ENCODE measurements around the gene NFRKB. TPM values are rescaled to one million over a fixed set of nuclear protein-coding genes. Genes with fewer than 3 reads are reported as not detected.

NFRKB gene
- total and polyA plus RNA-seq, 2 donors (not counting 3 experiments of a cell fraction or from before 2014, with no cell fraction given) = 21.7 to 30.6 TPM

- intact Hi-C loops (cut with micrococcal nuclease) (no loop called here), dilution Hi-C loops (cut with MboI; ENCODE audit: extremely low pct_ligation_motif_present, low sequenced_read_pairs) (no loop called here)
- ChIA-PET CTCF (no interaction called here), POLR2A (no interaction called here)
- Histone ChIP-seq H3K9me1 (replicated peaks; ENCODE audit: control insufficient read depth, extremely low read depth, insufficient read depth, low read length) (no peaks in the 10 kb centered on the region), H3K9me3 (replicated peaks; ENCODE audit: control insufficient read depth, insufficient read depth, low read length) (no peaks in the 10 kb centered on the region), H3K9ac (replicated peaks; ENCODE audit: extremely low read depth, insufficient read depth, low read length) (no peak overlapping the region), H3K4me1 (ENCODE audit: control insufficient read depth, extremely low read depth, insufficient read depth, low read length) (no peaks in the 10 kb centered on the region), H4K20me1 (replicated peaks; ENCODE audit: control insufficient read depth, extremely low read depth, insufficient read depth, low read length) (no peaks in the 10 kb centered on the region), H3K4me3 (replicated peaks in 1 of 3; ENCODE audit: insufficient read depth in 1 of 3, low read depth in 1 of 3, low read length in 3 of 3) (no peak overlapping the region), H3K27me3 (ENCODE audit: control insufficient read depth in 2 of 2, insufficient read depth in 2 of 2, low read length in 2 of 2) (no peaks in the 10 kb centered on the region), H3K79me2 (ENCODE audit: control insufficient read depth, insufficient read depth, low read length) (no peaks in the 10 kb centered on the region), H3K4me2 (ENCODE audit: insufficient read depth, low read length) (no peak overlapping the region), H3K27ac (ENCODE audit: insufficient read depth, low read depth, low read length) (no peak overlapping the region), H3K36me3 (ENCODE audit: control insufficient read depth in 2 of 2, extremely low read depth in 1 of 2, insufficient read depth in 2 of 2, low read length in 2 of 2) (peaks cover 5 to 7% of the 10 kb centered on the region in 2 experiments), H2AFZ (ENCODE audit: low read depth, low read length) (no peak overlapping the region)
- TF ChIP-seq MYC (IDR thresholded peaks at IDR 0.05; ENCODE audit: low read depth, low read length) (no peak), POLR2A (IDR thresholded peaks at IDR 0.05; ENCODE audit: low read depth, low read length) (no peak), FOS (IDR thresholded peaks at IDR 0.05; ENCODE audit: borderline replicate concordance, insufficient read depth, low read length) (no peak), CTCF (IDR thresholded peaks at IDR 0.05; ENCODE audit: extremely low read depth in 1 of 2, insufficient read depth in 1 of 2, low read depth in 1 of 2, low read length in 2 of 2) (no peak), JUN (IDR thresholded peaks at IDR 0.05; ENCODE audit: borderline replicate concordance, insufficient read depth, insufficient read length, low read depth) (no peak), MAX (IDR thresholded peaks at IDR 0.05; ENCODE audit: insufficient read depth, insufficient read length) (no peak), EZH2 (IDR thresholded peaks at IDR 0.05; ENCODE audit: borderline replicate concordance, low read depth, low read length, severe bottlenecking) (no peak), POLR2AphosphoS5 (IDR thresholded peaks at IDR 0.05; ENCODE audit: insufficient read depth, low read depth, low read length) (no peak), GATA2 (IDR thresholded peaks at IDR 0.05; ENCODE audit: insufficient read depth, insufficient read length, low read depth, low read length) (no peak)
- no peak for FAIRE-seq
- no TSS peak for BruUV-seq (replicated peaks)
- no peak for DNase-seq (ENCODE audit: low read depth, low spot score)
Observed at GRCh38 chr11:129905402-129905801, 10.0 kb upstream of the NFRKB start.
